Measurements from ENCODE around the gene HSD17B4. TPM values are rescaled to one million over a fixed set of nuclear protein-coding genes. Genes with fewer than 3 reads are reported as not detected.
"Not testable (repeated sequence)": the region's sequence is repeated elsewhere in the genome, so short reads cannot be mapped to it uniquely, and the experiment has no call there.

HSD17B4 gene
- total RNA-seq, 2 experiments from 2014 or later, result 94.3 to 111 TPM

GRCh38 chr5:119435436-119436132, 16.7 kb upstream of the HSD17B4 start:
- peaks cover 4% of the 10 kb centered on the region for H3K27me3 Mint-ChIP-seq
- intact Hi-C loops (cut with micrococcal nuclease), result loop anchor here (1.0 kb wide), 1 partner anchor 447 kb away; the partner anchor contains the start of gene DTWD2
- H3K27ac Mint-ChIP-seq, result no peak overlapping the region
- DNase-seq, result peak; percentile 89
- peak; percentile 78 for ATAC-seq
- no peak overlapping the region for H3K4me3 Mint-ChIP-seq
- ChIA-PET POLR2A (interaction anchor here (0.6 kb wide), 1 partner anchor 285 kb away, joined by 3 read pairs; no protein-coding TSS in a partner anchor), CTCF (interaction anchor here (0.7 to 2.7 kb wide), 37 partner anchors 9 to 455 kb away, joined by 3 to 33 read pairs (median 4); partner anchors contain the start of genes DTWD2 and HSD17B4)
- H3K36me3 Mint-ChIP-seq (ENCODE audit: low read depth), result no peaks in the 10 kb centered on the region
- peaks cover 6% of the 10 kb centered on the region for H3K9me3 Mint-ChIP-seq
- TF ChIP-seq CTCF (IDR thresholded peaks at IDR 0.05), result peak; percentile 73
- peaks cover 19% of the 10 kb centered on the region for H3K4me1 Mint-ChIP-seq (ENCODE audit: low read depth)

GRCh38 chr5:119437785-119438586, 14.3 kb upstream of the HSD17B4 start:
- intact Hi-C loops (cut with micrococcal nuclease); H3K4me3 Mint-ChIP-seq; H3K27ac Mint-ChIP-seq; H3K27me3 Mint-ChIP-seq; ATAC-seq; H3K9me3 Mint-ChIP-seq; DNase-seq; H3K36me3 Mint-ChIP-seq (ENCODE audit: low read depth): not testable (repeated sequence)
- CTCF ChIA-PET, result interaction anchor here (0.7 to 1.6 kb wide), 4 partner anchors 12 to 454 kb away, joined by 3 to 4 read pairs (median 3); partner anchors contain the start of gene HSD17B4
- POLR2A ChIA-PET, result interaction anchor here (0.7 kb wide), 1 partner anchor 373 kb away, joined by 3 read pairs; no protein-coding TSS in a partner anchor
- peaks cover 19% of the 10 kb centered on the region for H3K4me1 Mint-ChIP-seq (ENCODE audit: low read depth)

GRCh38 chr5:119438587-119438917, 13.7 kb upstream of the HSD17B4 start:
- H3K4me1 Mint-ChIP-seq (ENCODE audit: low read depth), result peaks cover 19% of the 10 kb centered on the region
- POLR2A ChIA-PET, result not testable (repeated sequence)
- peak overlapping the region; percentile 64 for H3K4me3 Mint-ChIP-seq

GRCh38 chr5:119439140-119439631, 13.1 kb upstream of the HSD17B4 start:
- TF ChIP-seq CTCF (IDR thresholded peaks at IDR 0.05), result no peak
- intact Hi-C loops (cut with micrococcal nuclease), result no loop called here
- H3K36me3 Mint-ChIP-seq (ENCODE audit: low read depth), result no peaks in the 10 kb centered on the region
- peaks cover 17% of the 10 kb centered on the region for H3K4me1 Mint-ChIP-seq (ENCODE audit: low read depth)
- peak overlapping the region; percentile 64 for H3K4me3 Mint-ChIP-seq
- ATAC-seq (peak; percentile 58), DNase-seq (peak; percentile 16)
- ChIA-PET POLR2A (interaction anchor here (1.1 kb wide), 1 partner anchor 99 kb away, joined by 5 read pairs; no protein-coding TSS in a partner anchor), CTCF (interaction anchor here (1.5 to 1.8 kb wide), 4 partner anchors 14 to 455 kb away, joined by 4 to 10 read pairs (median 6); partner anchors contain the start of genes DTWD2 and HSD17B4)
- peaks cover 4% of the 10 kb centered on the region for H3K27me3 Mint-ChIP-seq
- H3K9me3 Mint-ChIP-seq, result peaks cover 6% of the 10 kb centered on the region
- peak overlapping the region; percentile 76 for H3K27ac Mint-ChIP-seq

More at GRCh38 chr5:119438587-119438917, 13.7 kb upstream of the HSD17B4 start:
- H3K9me3 Mint-ChIP-seq; H3K36me3 Mint-ChIP-seq (ENCODE audit: low read depth); DNase-seq; H3K27me3 Mint-ChIP-seq; intact Hi-C loops (cut with micrococcal nuclease); H3K27ac Mint-ChIP-seq; ATAC-seq: not testable (repeated sequence)
- CTCF ChIA-PET, result interaction anchor here (1.6 kb wide), 3 partner anchors 14 to 454 kb away, joined by 3 to 10 read pairs (median 4); partner anchors contain the start of genes DTWD2 and HSD17B4

- ATAC-seq; H3K27me3 Mint-ChIP-seq; DNase-seq; H3K36me3 Mint-ChIP-seq (ENCODE audit: low read depth); H3K27ac Mint-ChIP-seq; intact Hi-C loops (cut with micrococcal nuclease); H3K9me3 Mint-ChIP-seq: not testable (repeated sequence)
- ChIA-PET CTCF (interaction anchor here (1.5 to 1.8 kb wide), 4 partner anchors 13 to 455 kb away, joined by 4 to 10 read pairs (median 6); partner anchors contain the start of genes DTWD2 and HSD17B4), POLR2A (interaction anchor here (1.1 kb wide), 1 partner anchor 99 kb away, joined by 5 read pairs; no protein-coding TSS in a partner anchor)
- peak overlapping the region; percentile 64 for H3K4me3 Mint-ChIP-seq
- peaks cover 13% of the 10 kb centered on the region for H3K4me1 Mint-ChIP-seq (ENCODE audit: low read depth)
Observed at GRCh38 chr5:119439632-119440031, 12.7 kb upstream of the HSD17B4 start.

- ATAC-seq; POLR2A ChIA-PET; intact Hi-C loops (cut with micrococcal nuclease); CTCF ChIA-PET; H3K9me3 Mint-ChIP-seq; H3K27me3 Mint-ChIP-seq; H3K36me3 Mint-ChIP-seq (ENCODE audit: low read depth); H3K27ac Mint-ChIP-seq; H3K4me1 Mint-ChIP-seq (ENCODE audit: low read depth); H3K4me3 Mint-ChIP-seq; DNase-seq: not testable (repeated sequence)
Observed at GRCh38 chr5:119444643-119445042, 7.7 kb upstream of the HSD17B4 start.

Measured in activated CD8-positive, alpha-beta T cell treated with anti-CD3 and anti-CD28 coated beads for 36 hours (primary cell).